Thoracic aorta (tissue), 2 donors: ENCODE measurements around the gene AMELX. TPM values are rescaled to one million over a fixed set of nuclear protein-coding genes. Genes with fewer than 3 reads are reported as not detected.

Experiments
- ATAC-seq: fragments of 150-250 bp; one replicate; pipeline ENCODE4 v1.8.0; 2017; ENCODE audit warnings: low read depth; ENCODE audit not compliant: insufficient number of reproducible peaks, low FRiP score
- DNase-seq: peaks from one replicate; pipeline ENCODE4 v3.0.0-alpha.2; 2020; ENCODE audit warnings: low spot score
- H3K27ac ChIP-seq, 2 donors: fragments of 200-600 bp; sonication (generic); 1 replicate in 1 of 2; 2 replicates in 1 of 2; pipeline ENCODE4 v1.5.1; 2016; ENCODE audit warnings: mild to moderate bottlenecking in 2 of 2, moderate library complexity in 2 of 2
- H3K27me3 ChIP-seq: fragments of 200-600 bp; sonication (generic); replicated peaks from 2 replicates; pipeline ENCODE4 v1.6.0; 2016; ENCODE audit warnings: mild to moderate bottlenecking; ENCODE audit not compliant: insufficient read depth
- H3K36me3 ChIP-seq: fragments of 200-600 bp; sonication (generic); one replicate; pipeline ENCODE4 v1.5.1; 2016
- H3K4me1 ChIP-seq, 2 donors: fragments of 200-600 bp; sonication (generic); 1 replicate in 1 of 2; 2 replicates in 1 of 2; pipeline versions ENCODE4 v1.5.1 to v1.6.0; 2016; ENCODE audit warnings: low read depth in 2 of 2, mild to moderate bottlenecking in 1 of 2; ENCODE audit not compliant: control insufficient read depth in 1 of 2
- H3K4me3 ChIP-seq: fragments of 200-600 bp; sonication (generic); 2 replicates; pipeline ENCODE4 v1.5.1; 2016; ENCODE audit warnings: mild to moderate bottlenecking
- H3K9me3 ChIP-seq: fragments of 200-600 bp; sonication (generic); 2 replicates; pipeline ENCODE4 v1.5.1; 2016
- CTCF ChIP-seq: fragments of 200-600 bp; sonication (generic); IDR thresholded peaks from one replicate; pipeline ENCODE4 v1.5.1; 2019; ENCODE audit warnings: antibody characterized with exemption
- total RNA-seq, 2 donors: library from RNA; depleted of rRNA; stranded (reverse); fragments of >200 nt; gene quantifications; one replicate each; pipeline versions ENCODE4 v1.1.0 to v1.2.3, GENCODE V29; 2016

Gene AMELX
- total RNA-seq, 2 donors from 2014 or later, result not detected

- Histone ChIP-seq H3K27me3 (no peaks in the 10 kb centered on the region), H3K27ac (no peak overlapping the region), H3K4me3 (no peak overlapping the region), H3K36me3 (no peaks in the 10 kb centered on the region), H3K9me3 (no peaks in the 10 kb centered on the region), H3K4me1 (no peaks in the 10 kb centered on the region)
- TF ChIP-seq CTCF, result no peak
- no peak for ATAC-seq
- no peak for DNase-seq
Measured at GRCh38 chrX:11331788-11332187, 38.6 kb downstream of the AMELX start.

GRCh38 chrX:11334165-11334564 is 41.0 kb downstream of the AMELX start:
- H3K4me1 ChIP-seq, result no peaks in the 10 kb centered on the region
- no peak overlapping the region for H3K4me3 ChIP-seq
- H3K27me3 ChIP-seq, result no peaks in the 10 kb centered on the region
- DNase-seq (no peak), ATAC-seq (no peak)
- H3K36me3 ChIP-seq, result no peaks in the 10 kb centered on the region
- no peak for TF ChIP-seq CTCF
- H3K9me3 ChIP-seq, result no peaks in the 10 kb centered on the region
- H3K27ac ChIP-seq, result no peak overlapping the region

GRCh38 chrX:11336201-11336600 is 43.0 kb downstream of the AMELX start:
- H3K27me3 ChIP-seq, result no peaks in the 10 kb centered on the region
- H3K4me3 ChIP-seq, result no peak overlapping the region
- no peaks in the 10 kb centered on the region for H3K4me1 ChIP-seq
- TF ChIP-seq CTCF, result no peak
- no peaks in the 10 kb centered on the region for H3K9me3 ChIP-seq
- no peaks in the 10 kb centered on the region for H3K36me3 ChIP-seq
- H3K27ac ChIP-seq, result no peak overlapping the region
- DNase-seq (no peak), ATAC-seq (no peak)

- H3K27me3 ChIP-seq, result no peaks in the 10 kb centered on the region
- ATAC-seq, result no peak
- H3K4me3 ChIP-seq, result no peak overlapping the region
- no peak overlapping the region for H3K27ac ChIP-seq
- no peak for TF ChIP-seq CTCF
- no peak for DNase-seq
- H3K4me1 ChIP-seq, result peaks cover 0 to 9% of the 10 kb centered on the region in 2 donors
- no peaks in the 10 kb centered on the region for H3K9me3 ChIP-seq
- no peaks in the 10 kb centered on the region for H3K36me3 ChIP-seq
Measured at GRCh38 chrX:11337292-11338009, 44.2 kb downstream of the AMELX start.

GRCh38 chrX:11341274-11342201 is 48.3 kb downstream of the AMELX start:
- peak; percentile 63 for DNase-seq

More at GRCh38 chrX:11341274-11342201, 48.3 kb downstream of the AMELX start:
- Histone ChIP-seq H3K27me3 (no peaks in the 10 kb centered on the region), H3K4me1 (peaks cover 3 to 9% of the 10 kb centered on the region in 2 donors), H3K4me3 (peak overlapping the region; percentile 36), H3K9me3 (no peaks in the 10 kb centered on the region), H3K27ac (peak overlapping the region in 1 of 2 donors; percentile 59), H3K36me3 (no peaks in the 10 kb centered on the region)
- TF ChIP-seq CTCF, result no peak
- ATAC-seq, result no peak
